Liver (tissue), 9 donors: Measurements from ENCODE around the gene LRRC23. TPM values are rescaled to one million over a fixed set of nuclear protein-coding genes. Genes with fewer than 3 reads are reported as not detected.
A peak's percentile ranks its signal among the peaks of the same experiment; 100 is the strongest.

Experiments used
- DNase-seq: peaks from one replicate; pipeline ENCODE4 v3.0.0-alpha.2; 2017; ENCODE audit warnings: low spot score
- H3K27ac ChIP-seq, 2 donors: one replicate each; pipeline ENCODE4 v1.7.0; 2013; ENCODE audit warnings: inconsistent platforms in 2 of 2, low read length in 2 of 2, control low read depth in 1 of 2, low read depth in 1 of 2, mild to moderate bottlenecking in 1 of 2
- H3K27me3 ChIP-seq, 4 donors: one replicate each; pipeline versions ENCODE4 v1.6.1 to v1.7.0; 2013; ENCODE audit warnings: low read length in 3 of 4, inconsistent platforms in 1 of 4, mild to moderate bottlenecking in 1 of 4, moderate library complexity in 1 of 4; ENCODE audit not compliant: control insufficient read depth in 4 of 4, insufficient read depth in 4 of 4
- H3K36me3 ChIP-seq, 4 donors: one replicate each; pipeline versions ENCODE4 v1.6.1 to v1.7.0; 2013; ENCODE audit warnings: low read length in 3 of 4, mild to moderate bottlenecking in 3 of 4, low read depth in 1 of 4, moderate library complexity in 1 of 4; ENCODE audit not compliant: control insufficient read depth in 4 of 4, insufficient read depth in 3 of 4
- H3K4me1 ChIP-seq, 4 donors: one replicate each; pipeline versions ENCODE4 v1.6.1 to v1.7.0; 2013; ENCODE audit warnings: low read length in 3 of 4, mild to moderate bottlenecking in 3 of 4, moderate library complexity in 1 of 4; ENCODE audit not compliant: control insufficient read depth in 4 of 4, insufficient read depth in 4 of 4
- H3K4me3 ChIP-seq, 3 donors: one replicate each; pipeline versions ENCODE4 v1.6.1 to v1.7.0; 2013; ENCODE audit warnings: low read length in 3 of 3, control low read depth in 1 of 3, low read depth in 1 of 3, mild to moderate bottlenecking in 1 of 3
- H3K9ac ChIP-seq, 2 donors: one replicate each; pipeline ENCODE4 v1.7.0; 2013; ENCODE audit warnings: low read length in 2 of 2, mild to moderate bottlenecking in 2 of 2, moderate library complexity in 2 of 2, control low read depth in 1 of 2, low read depth in 1 of 2
- H3K9me3 ChIP-seq, 4 donors: one replicate each; pipeline versions ENCODE4 v1.6.1 to v1.7.0; 2013; ENCODE audit warnings: low read length in 3 of 4; ENCODE audit not compliant: control insufficient read depth in 4 of 4
- FOXA2 ChIP-seq: IDR thresholded peaks from 2 replicates; pipeline ENCODE4 v1.6.1; 2016; ENCODE audit warnings: antibody characterized with exemption
- HNF4A ChIP-seq, 2 donors: conservative IDR thresholded peaks; 2 replicates each; pipeline ENCODE4 v1.6.1; 2016; ENCODE audit warnings: antibody characterized with exemption in 2 of 2, mild to moderate bottlenecking in 2 of 2
- HNF4G ChIP-seq: IDR thresholded peaks from 2 replicates; pipeline ENCODE4 v1.6.1; 2016; ENCODE audit warnings: antibody characterized with exemption
- NR2F2 ChIP-seq: IDR thresholded peaks from 2 replicates; pipeline ENCODE4 v1.6.1; 2016; ENCODE audit warnings: antibody characterized with exemption
- RXRA ChIP-seq, 2 donors: IDR thresholded peaks; 2 replicates each; pipeline ENCODE4 v1.6.1; 2017 to 2018; ENCODE audit warnings: antibody characterized with exemption in 2 of 2, mild to moderate bottlenecking in 1 of 2
- TAF1 ChIP-seq: conservative IDR thresholded peaks from 2 replicates; pipeline ENCODE4 v1.6.1; 2016; ENCODE audit warnings: antibody characterized with exemption, mild to moderate bottlenecking
- YY1 ChIP-seq: IDR thresholded peaks from 2 replicates; pipeline ENCODE4 v1.6.1; 2016; ENCODE audit warnings: antibody characterized with exemption, mild to moderate bottlenecking
- WGBS: extraction: QIAGEN DNeasy Blood & Tissue Kit; methylation state at CpG from one replicate; pipeline ENCODE4 v1.1.7; 2013; 5-methylcytosine and 5-hydroxymethylcytosine counted together
- polyA plus RNA-seq, 2 donors: library from polyadenylated mRNA; stranded (reverse) in 1 of 2; unstranded in 1 of 2; fragments of 200-250 nt in 1 of 2; fragments of >200 nt in 1 of 2; fragmentation: Nextera tagmentation in 1 of 2; extraction: Ambion mirVana in 1 of 2; gene quantifications; one replicate each; pipeline versions ENCODE4 v1.2.1 to v1.2.3, GENCODE V29; 2013 to 2015
- total RNA-seq, 2 donors: library from RNA; depleted of rRNA; stranded (reverse); fragments of >200 nt; gene quantifications; one replicate each; pipeline ENCODE4 v1.2.3, GENCODE V29; 2014
- TF ChIP-seq, protein P1 (sequence below): IDR thresholded peaks from 2 replicates; pipeline ENCODE4 v1.6.1; 2016; ENCODE audit warnings: antibody characterized with exemption, mild to moderate bottlenecking
- TF ChIP-seq, protein P2 (sequence below): fragments of 150-350 bp; IDR thresholded peaks from 2 replicates; pipeline ENCODE4 v1.5.1; 2017; ENCODE audit warnings: improper control_type of control experiment, low read depth, low read length; ENCODE audit not compliant: missing input control
- TF ChIP-seq, protein P3 (sequence below): IDR thresholded peaks from 2 replicates; pipeline ENCODE4 v1.6.1; 2016; ENCODE audit warnings: antibody characterized with exemption
- TF ChIP-seq, protein P4 (sequence below): IDR thresholded peaks from 2 replicates; pipeline ENCODE4 v1.6.1; 2016; ENCODE audit warnings: antibody characterized with exemption
- donor health status: healthy.
- donor health status: healthy.
- donor health status: healthy.
- donor health status: healthy.
- donor health status: healthy.

Gene LRRC23
- total and polyA plus RNA-seq, 4 donors = 0.92 to 3.6 (median 2.1) TPM

DNA sequence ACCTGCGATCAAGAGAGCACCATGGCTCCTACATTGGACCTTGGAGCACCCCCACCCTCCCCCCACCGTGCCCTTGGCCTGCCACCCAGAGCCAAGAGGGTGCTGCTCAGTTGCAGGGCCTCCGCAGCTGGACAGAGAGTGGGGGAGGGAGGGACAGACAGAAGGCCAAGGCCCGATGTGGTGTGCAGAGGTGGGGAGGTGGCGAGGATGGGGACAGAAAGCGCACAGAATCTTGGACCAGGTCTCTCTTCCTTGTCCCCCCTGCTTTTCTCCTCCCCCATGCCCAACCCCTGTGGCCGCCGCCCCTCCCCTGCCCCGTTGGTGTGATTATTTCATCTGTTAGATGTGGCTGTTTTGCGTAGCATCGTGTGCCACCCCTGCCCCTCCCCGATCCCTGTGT lies 37.2 kb downstream of the LRRC23 start:
- Histone ChIP-seq H3K9me3 (no peaks in the 10 kb centered on the region), H3K27ac (peak overlapping the region in 1 of 2 donors; percentile 35), H3K4me1 (peaks cover 19 to 63% (median 41%) of the 10 kb centered on the region in 4 donors), H3K27me3 (no peaks in the 10 kb centered on the region), H3K4me3 (no peak overlapping the region), H3K36me3 (no peaks in the 10 kb centered on the region), H3K9ac (no peak overlapping the region)
- DNase-seq = no peak
- WGBS = 74% methylated on average over 12 of the region's 12 CpGs
- TF ChIP-seq HNF4A (conservative IDR thresholded peaks at IDR 0.05) (no peak), FOXA2 (no peak), TAF1 (no peak), HNF4G (no peak), RXRA (IDR thresholded peaks at IDR 0.05) (no peak)

DNA sequence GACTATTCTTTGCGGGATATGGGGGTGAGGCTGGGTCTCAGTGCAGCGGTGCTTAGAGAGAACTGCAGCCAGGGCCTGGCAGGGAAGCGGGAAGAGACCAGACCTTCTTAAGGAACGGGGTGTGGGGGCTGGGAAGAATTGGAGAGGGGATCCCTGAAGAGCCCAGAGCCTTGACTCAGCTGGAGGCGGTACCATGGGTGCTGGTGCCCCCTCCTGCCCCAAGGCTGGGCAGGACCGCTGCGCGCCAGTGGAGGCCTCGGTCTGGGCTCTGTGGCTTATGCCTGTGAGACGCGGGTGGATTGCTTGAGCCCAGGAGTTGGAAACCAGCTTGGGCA lies 37.7 kb downstream of the LRRC23 start:
- Histone ChIP-seq H3K9ac (no peak overlapping the region), H3K27me3 (no peaks in the 10 kb centered on the region), H3K36me3 (no peaks in the 10 kb centered on the region), H3K4me1 (peaks cover 15 to 63% (median 46%) of the 10 kb centered on the region in 4 donors), H3K27ac (peak overlapping the region; percentile 24 to 47), H3K9me3 (no peaks in the 10 kb centered on the region), H3K4me3 (no peak overlapping the region)
- TF ChIP-seq, protein P1, sequence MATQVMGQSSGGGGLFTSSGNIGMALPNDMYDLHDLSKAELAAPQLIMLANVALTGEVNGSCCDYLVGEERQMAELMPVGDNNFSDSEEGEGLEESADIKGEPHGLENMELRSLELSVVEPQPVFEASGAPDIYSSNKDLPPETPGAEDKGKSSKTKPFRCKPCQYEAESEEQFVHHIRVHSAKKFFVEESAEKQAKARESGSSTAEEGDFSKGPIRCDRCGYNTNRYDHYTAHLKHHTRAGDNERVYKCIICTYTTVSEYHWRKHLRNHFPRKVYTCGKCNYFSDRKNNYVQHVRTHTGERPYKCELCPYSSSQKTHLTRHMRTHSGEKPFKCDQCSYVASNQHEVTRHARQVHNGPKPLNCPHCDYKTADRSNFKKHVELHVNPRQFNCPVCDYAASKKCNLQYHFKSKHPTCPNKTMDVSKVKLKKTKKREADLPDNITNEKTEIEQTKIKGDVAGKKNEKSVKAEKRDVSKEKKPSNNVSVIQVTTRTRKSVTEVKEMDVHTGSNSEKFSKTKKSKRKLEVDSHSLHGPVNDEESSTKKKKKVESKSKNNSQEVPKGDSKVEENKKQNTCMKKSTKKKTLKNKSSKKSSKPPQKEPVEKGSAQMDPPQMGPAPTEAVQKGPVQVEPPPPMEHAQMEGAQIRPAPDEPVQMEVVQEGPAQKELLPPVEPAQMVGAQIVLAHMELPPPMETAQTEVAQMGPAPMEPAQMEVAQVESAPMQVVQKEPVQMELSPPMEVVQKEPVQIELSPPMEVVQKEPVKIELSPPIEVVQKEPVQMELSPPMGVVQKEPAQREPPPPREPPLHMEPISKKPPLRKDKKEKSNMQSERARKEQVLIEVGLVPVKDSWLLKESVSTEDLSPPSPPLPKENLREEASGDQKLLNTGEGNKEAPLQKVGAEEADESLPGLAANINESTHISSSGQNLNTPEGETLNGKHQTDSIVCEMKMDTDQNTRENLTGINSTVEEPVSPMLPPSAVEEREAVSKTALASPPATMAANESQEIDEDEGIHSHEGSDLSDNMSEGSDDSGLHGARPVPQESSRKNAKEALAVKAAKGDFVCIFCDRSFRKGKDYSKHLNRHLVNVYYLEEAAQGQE = no peak
- no peak for TF ChIP-seq HNF4A (conservative IDR thresholded peaks at IDR 0.05)
- no peak for TF ChIP-seq NR2F2
- TF ChIP-seq, protein P2, sequence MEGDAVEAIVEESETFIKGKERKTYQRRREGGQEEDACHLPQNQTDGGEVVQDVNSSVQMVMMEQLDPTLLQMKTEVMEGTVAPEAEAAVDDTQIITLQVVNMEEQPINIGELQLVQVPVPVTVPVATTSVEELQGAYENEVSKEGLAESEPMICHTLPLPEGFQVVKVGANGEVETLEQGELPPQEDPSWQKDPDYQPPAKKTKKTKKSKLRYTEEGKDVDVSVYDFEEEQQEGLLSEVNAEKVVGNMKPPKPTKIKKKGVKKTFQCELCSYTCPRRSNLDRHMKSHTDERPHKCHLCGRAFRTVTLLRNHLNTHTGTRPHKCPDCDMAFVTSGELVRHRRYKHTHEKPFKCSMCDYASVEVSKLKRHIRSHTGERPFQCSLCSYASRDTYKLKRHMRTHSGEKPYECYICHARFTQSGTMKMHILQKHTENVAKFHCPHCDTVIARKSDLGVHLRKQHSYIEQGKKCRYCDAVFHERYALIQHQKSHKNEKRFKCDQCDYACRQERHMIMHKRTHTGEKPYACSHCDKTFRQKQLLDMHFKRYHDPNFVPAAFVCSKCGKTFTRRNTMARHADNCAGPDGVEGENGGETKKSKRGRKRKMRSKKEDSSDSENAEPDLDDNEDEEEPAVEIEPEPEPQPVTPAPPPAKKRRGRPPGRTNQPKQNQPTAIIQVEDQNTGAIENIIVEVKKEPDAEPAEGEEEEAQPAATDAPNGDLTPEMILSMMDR = no peak
- TF ChIP-seq, protein P3, sequence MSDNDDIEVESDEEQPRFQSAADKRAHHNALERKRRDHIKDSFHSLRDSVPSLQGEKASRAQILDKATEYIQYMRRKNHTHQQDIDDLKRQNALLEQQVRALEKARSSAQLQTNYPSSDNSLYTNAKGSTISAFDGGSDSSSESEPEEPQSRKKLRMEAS = no peak
- TF ChIP-seq FOXA2 = no peak
- TF ChIP-seq, protein P4, sequence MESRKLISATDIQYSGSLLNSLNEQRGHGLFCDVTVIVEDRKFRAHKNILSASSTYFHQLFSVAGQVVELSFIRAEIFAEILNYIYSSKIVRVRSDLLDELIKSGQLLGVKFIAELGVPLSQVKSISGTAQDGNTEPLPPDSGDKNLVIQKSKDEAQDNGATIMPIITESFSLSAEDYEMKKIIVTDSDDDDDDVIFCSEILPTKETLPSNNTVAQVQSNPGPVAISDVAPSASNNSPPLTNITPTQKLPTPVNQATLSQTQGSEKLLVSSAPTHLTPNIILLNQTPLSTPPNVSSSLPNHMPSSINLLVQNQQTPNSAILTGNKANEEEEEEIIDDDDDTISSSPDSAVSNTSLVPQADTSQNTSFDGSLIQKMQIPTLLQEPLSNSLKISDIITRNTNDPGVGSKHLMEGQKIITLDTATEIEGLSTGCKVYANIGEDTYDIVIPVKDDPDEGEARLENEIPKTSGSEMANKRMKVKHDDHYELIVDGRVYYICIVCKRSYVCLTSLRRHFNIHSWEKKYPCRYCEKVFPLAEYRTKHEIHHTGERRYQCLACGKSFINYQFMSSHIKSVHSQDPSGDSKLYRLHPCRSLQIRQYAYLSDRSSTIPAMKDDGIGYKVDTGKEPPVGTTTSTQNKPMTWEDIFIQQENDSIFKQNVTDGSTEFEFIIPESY = no peak
- no peak for TF ChIP-seq YY1
- no peak for TF ChIP-seq RXRA (IDR thresholded peaks at IDR 0.05)
- WGBS = 92% methylated on average over 11 of the region's 11 CpGs
- no peak for DNase-seq
